Endothelial cell (in vitro differentiated cells): ENCODE measurements around the gene UQCR11. TPM values are rescaled to one million over a fixed set of nuclear protein-coding genes. Genes with fewer than 3 reads are reported as not detected.

Source experiments
- DNase-seq: peaks from one replicate; pipeline ENCODE4 v3.0.0; 2021; ENCODE audit warnings: low spot score
- H3K27ac Mint-ChIP-seq: one replicate; pipeline ENCODE4 v1.8.0; 2021; ENCODE audit warnings: mixed read lengths, inconsistent platforms; ENCODE audit not compliant: unreplicated experiment
- H3K27me3 Mint-ChIP-seq: one replicate; pipeline ENCODE4 v1.8.0; 2021; ENCODE audit warnings: mild to moderate bottlenecking, moderate library complexity, mixed read lengths, inconsistent platforms; ENCODE audit not compliant: unreplicated experiment
- H3K36me3 Mint-ChIP-seq: one replicate; pipeline ENCODE4 v1.8.0; 2021; ENCODE audit warnings: mild to moderate bottlenecking, low read depth, mixed read lengths, inconsistent platforms; ENCODE audit not compliant: unreplicated experiment
- H3K4me1 Mint-ChIP-seq: one replicate; pipeline ENCODE4 v1.8.0; 2021; ENCODE audit warnings: mild to moderate bottlenecking, mixed read lengths, inconsistent platforms; ENCODE audit not compliant: unreplicated experiment
- H3K4me3 Mint-ChIP-seq: one replicate; pipeline ENCODE4 v1.8.0; 2021; ENCODE audit warnings: mild to moderate bottlenecking, mixed read lengths, inconsistent platforms; ENCODE audit not compliant: unreplicated experiment
- H3K9me3 Mint-ChIP-seq: one replicate; pipeline ENCODE4 v1.8.0; 2021; ENCODE audit warnings: mixed read lengths, inconsistent platforms; ENCODE audit not compliant: unreplicated experiment
- total RNA-seq: library from RNA; stranded (reverse); fragmentation: NEBNext Ultra II Directional; extraction: Animal tissue kit (Norgen Biotek cat#: 25700); gene quantifications from one replicate; pipeline ENCODE4 v1.2.1, GENCODE V29; 2021; ENCODE audit not compliant: unreplicated experiment
- TF ChIP-seq, protein P1 (sequence below): fragments of 200-600 bp; sonication (generic); IDR thresholded peaks from one replicate; pipeline ENCODE4 v1.5.0; 2021; ENCODE audit warnings: antibody characterized with exemption; ENCODE audit not compliant: unreplicated experiment

UQCR11 gene
- total RNA-seq, 1 donor from 2014 or later = 182 TPM

DNA sequence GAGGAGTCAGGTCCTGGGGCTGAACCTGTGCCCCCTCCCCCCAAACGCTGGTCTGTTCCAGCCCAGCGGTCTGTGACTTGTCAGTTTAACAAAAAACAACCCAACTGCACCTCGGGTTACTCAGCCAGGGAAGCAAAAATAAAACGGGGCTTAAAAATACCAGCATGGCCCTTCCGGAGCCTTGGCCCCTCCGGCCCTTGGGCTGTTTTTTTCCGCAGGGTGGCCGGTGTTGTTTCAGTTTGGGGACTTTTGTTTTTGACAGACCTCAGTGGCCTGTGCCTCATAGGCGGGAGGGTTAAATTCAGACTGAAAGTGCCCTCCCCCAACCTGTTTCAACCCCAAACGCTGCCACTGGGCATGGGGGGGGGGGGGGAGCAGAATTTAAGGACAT, 43.2 kb upstream of the UQCR11 start:
- Mint-ChIP-seq H3K27me3 (peaks cover 8% of the 10 kb centered on the region), H3K4me3 (no peak overlapping the region), H3K36me3 (peaks cover 16% of the 10 kb centered on the region), H3K9me3 (no peaks in the 10 kb centered on the region), H3K4me1 (peaks cover 7% of the 10 kb centered on the region), H3K27ac (no peak overlapping the region)
- TF ChIP-seq, protein P1, sequence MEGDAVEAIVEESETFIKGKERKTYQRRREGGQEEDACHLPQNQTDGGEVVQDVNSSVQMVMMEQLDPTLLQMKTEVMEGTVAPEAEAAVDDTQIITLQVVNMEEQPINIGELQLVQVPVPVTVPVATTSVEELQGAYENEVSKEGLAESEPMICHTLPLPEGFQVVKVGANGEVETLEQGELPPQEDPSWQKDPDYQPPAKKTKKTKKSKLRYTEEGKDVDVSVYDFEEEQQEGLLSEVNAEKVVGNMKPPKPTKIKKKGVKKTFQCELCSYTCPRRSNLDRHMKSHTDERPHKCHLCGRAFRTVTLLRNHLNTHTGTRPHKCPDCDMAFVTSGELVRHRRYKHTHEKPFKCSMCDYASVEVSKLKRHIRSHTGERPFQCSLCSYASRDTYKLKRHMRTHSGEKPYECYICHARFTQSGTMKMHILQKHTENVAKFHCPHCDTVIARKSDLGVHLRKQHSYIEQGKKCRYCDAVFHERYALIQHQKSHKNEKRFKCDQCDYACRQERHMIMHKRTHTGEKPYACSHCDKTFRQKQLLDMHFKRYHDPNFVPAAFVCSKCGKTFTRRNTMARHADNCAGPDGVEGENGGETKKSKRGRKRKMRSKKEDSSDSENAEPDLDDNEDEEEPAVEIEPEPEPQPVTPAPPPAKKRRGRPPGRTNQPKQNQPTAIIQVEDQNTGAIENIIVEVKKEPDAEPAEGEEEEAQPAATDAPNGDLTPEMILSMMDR = no peak
- DNase-seq = no peak

- Mint-ChIP-seq H3K27me3 (peaks cover 7% of the 10 kb centered on the region), H3K4me1 (peaks cover 7% of the 10 kb centered on the region), H3K4me3 (no peak overlapping the region), H3K9me3 (no peaks in the 10 kb centered on the region), H3K27ac (no peak overlapping the region), H3K36me3 (peaks cover 16% of the 10 kb centered on the region)
- DNase-seq = no peak
- TF ChIP-seq, protein P1 = no peak
These were observed 42.5 kb upstream of the UQCR11 start for GRCh38 chr19:1647501-1648458.

DNA sequence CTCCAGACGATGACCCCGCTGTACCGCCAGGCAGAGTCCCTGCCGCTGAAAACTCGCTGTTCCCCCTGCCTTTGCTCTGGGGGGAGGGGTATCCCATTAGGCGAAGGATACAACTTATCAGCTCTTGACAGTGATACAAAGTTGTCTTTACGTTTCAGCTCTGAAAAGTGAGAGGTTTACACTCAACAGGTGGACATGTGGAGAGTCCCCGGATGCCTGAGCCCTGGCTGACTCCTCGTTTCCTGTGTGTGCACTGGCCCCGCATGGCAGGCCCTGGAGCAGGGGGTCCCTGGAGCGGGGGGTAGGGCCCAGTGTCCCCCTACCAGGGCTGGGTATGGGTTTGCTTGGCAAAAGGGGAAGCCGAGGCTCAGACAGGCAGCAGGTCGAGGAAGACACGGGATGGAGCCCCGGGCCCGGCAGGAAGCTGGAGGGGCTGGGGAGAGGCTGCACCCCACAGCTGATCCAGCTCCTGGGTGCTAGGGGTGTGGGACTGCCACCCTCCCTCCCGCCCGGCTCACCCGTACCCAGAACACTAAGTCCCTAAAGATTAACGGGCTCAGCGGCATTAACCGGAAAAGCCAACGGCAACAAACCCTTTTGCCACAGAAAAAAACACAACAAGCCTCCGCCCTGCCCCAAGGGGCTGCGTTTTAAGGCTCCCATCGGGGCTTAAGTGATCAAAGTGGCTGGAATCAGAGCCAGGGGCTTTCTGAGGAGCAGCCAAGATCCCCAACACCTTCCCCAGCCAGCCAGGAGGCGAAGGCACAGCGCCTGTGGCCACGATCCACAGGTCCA, 41.6 kb upstream of the UQCR11 start:
- Mint-ChIP-seq H3K27me3 (peaks cover 11% of the 10 kb centered on the region), H3K4me1 (peaks cover 7% of the 10 kb centered on the region), H3K9me3 (no peaks in the 10 kb centered on the region), H3K27ac (no peak overlapping the region), H3K36me3 (peaks cover 21% of the 10 kb centered on the region), H3K4me3 (no peak overlapping the region)
- DNase-seq = no peak
- TF ChIP-seq, protein P1 = no peak

DNA sequence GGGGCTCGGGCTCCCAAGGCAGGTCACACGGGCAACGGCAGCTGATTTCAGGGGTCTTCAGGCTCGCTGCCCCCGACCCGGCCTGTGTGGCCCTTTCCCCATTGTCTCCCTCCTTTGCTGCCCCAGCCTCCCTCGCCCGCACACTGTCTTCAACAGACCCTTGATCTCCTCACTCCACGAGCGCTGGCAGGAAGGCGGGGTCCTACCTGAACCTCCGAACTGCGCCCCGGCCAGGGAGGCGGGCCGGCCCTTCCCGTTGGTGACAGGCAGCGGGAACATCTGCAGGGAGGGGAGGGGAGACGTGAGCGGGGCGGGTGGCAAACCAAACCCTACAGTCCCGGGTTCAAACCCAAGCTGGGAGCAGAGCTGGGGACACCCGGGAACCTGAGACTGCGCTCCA, 40.9 kb upstream of the UQCR11 start:
- no peak overlapping the region for H3K27ac Mint-ChIP-seq
- H3K9me3 Mint-ChIP-seq = no peaks in the 10 kb centered on the region
- TF ChIP-seq, protein P1 = no peak
- no peak for DNase-seq
- H3K27me3 Mint-ChIP-seq = peaks cover 12% of the 10 kb centered on the region
- H3K4me1 Mint-ChIP-seq = peaks cover 5% of the 10 kb centered on the region
- peaks cover 23% of the 10 kb centered on the region for H3K36me3 Mint-ChIP-seq
- H3K4me3 Mint-ChIP-seq = no peak overlapping the region
